Tongue (tissue), 2 donors: Measurements from ENCODE around the gene BACH2. TPM values are rescaled to one million over a fixed set of nuclear protein-coding genes. Genes with fewer than 3 reads are reported as not detected.
"Not testable (repeated sequence)": the region's sequence is repeated elsewhere in the genome, so short reads cannot be mapped to it uniquely, and the experiment has no call there.

Experiments used
- DNase-seq: peaks from one replicate; pipeline ENCODE4 v3.0.0-alpha.2; 2015
- total RNA-seq: library from RNA; depleted of rRNA; stranded (reverse); fragments of >200 nt; gene quantifications from one replicate; pipeline ENCODE4 v1.2.3, GENCODE V29; 2014

Gene BACH2
- total RNA-seq, 1 donor from 2014 or later: 8.3 TPM

DNA sequence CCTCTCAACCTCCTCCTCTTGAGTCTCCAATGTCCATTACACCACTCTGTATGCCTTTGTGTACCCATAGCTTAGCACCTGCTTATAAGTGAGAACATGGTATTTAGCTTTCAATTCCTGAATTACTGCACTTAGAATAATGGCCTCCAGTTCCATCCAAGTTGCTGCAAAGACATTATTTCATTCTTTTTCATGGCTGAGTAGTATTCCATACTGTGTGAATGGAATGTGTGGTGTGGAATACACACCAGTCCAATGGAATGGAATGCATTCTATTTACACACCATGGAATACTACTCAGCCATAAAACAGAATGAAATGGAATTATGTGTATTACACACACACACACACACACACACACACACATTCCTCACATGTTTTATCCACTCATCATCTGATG is 116.1 kb downstream of the BACH2 start:
- no peak for DNase-seq

DNA sequence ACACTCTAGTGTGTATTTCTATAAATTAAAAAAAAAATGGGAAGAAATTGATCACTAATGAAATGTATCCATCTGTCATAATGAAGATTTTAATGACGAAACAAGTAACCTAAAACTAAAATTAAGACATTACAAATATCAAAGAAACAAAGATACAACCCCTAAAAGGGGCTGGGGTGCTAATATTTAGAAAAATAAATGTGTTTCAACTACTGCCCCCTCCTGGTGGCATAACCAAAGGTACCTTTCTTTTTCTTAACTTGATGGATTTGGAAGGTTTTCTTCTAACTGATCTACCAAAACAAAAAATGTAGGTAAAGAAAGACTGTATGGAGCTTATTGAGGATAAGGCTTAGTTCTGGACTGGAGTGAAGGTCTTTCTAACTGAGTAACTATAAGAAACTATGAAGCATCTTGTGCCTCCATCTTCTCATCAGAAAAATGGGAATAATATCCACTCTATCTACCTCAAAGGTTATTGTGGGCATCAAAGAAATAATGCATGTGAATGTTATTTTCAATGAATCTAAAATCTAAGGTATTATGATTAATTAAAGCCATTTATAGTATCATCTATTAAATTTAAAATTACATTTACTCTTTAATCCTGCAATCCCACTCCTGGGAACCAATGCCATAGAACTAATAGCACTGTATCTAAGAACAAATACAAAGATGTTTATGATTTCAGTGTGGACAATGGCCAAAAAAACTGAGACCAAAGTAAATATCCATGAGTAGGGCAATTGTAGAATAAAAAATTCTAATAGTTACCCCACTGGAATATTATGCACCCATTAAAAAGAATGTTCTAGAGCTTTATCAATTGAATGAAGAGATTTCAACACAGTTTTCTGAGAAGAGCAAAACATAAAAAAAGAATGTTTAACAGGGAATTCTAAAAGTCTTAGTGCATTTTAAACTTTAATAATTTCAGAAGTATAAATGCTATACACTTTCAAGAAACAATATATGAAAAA is 117.2 kb downstream of the BACH2 start:
- DNase-seq: no peak

DNA sequence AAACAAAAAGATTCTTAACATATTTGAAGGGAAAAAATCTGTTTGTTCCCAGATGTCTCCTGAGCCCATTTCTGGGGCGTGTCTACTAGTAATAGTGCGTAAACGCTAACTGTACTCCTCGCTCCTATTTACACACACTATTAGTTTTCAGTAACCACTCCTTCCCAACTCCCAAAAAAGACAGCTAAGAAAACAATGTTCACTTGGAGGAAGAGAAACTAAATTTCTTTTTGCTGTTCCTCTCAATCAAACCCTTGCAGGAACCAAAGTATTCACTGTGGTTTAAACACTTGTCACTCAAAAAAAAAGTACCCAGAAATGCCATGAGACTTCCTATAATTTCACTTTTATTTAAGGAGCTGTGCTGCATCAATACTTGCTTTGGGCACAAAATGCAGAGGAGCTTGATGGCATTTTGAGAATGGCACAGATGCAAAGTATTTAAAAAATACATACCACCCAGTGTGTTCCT is 118.2 kb downstream of the BACH2 start:
- no peak for DNase-seq

DNA sequence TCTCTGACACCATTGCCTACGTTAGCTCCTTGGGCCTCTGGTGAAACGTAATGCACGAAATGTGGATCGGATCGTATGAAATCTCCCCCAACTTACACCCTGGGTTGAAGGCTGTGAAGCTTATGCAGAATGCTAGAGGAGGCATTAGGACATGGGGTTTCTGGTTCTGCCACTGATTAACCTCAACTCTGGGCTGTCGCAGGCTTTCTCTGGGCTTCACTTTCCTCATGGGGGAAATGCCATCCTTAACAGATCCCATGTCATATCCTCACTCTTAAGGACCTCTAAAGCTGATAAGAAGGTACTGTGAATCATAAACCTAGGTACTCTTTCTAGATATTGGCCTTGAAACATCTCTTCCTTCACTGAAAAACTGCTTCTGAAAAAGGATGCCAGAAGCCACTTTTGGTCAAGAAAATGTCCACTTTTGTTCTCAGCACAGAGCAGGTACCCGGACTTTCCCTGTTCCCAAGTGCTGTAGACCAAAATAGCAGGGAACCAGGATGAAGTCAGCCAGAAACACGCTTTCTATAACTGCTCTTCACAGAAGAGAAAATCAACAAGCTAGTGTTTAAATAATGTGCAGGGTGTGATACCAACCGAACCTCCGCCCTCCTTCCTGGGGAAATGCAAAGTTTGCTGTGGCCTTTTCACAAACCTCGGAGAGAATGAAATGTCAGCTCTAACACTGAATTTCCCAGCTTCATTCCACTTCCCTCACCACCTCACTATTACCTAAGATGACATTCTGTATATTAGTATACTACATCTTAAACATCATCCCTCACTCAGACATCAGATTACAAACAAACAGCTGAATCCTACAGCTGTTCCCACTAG is 118.9 kb downstream of the BACH2 start:
- DNase-seq: peak; percentile 53

DNA sequence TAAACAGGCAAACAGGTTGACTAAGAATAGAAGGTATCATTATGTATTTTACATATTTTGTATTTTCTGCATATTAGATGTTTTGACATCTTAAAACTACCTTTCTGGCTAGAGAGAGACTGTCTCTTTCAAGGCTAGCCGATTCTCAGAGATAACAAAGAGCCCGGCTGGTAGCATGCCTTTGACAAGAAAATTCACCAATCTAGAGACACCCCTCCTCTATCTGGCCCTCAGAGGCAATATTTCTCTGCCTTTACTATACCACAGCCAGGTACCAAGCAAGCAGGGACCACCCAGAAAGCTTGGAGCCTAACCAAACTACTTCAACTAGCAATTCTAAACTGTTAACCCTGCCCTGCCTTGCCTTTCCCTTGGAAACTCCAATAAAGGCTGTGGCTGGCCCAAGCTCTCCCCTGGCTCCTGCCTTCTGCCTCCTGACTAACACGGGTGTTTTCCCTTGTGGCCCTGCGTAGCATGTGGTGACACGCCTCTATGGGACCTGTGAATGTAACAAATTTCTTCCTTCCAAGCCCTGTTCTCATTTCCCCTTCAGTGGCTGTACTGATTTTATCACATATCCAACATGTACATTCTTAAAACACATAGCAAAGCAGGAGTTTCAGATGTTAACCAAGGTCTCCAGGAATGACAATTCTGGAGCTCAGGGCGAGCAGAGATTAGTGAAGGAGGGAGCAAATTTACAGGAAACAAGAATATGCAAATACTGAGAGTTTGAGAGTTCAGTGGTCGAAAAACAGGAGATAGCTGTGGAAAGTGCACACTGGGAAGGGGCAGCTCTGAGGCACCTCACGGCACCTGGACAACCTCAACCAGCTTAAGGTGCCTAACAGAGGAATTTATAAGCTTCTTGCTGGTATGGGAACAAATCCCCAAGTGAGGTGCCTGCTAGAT is 120.8 kb downstream of the BACH2 start:
- DNase-seq: no peak

DNA sequence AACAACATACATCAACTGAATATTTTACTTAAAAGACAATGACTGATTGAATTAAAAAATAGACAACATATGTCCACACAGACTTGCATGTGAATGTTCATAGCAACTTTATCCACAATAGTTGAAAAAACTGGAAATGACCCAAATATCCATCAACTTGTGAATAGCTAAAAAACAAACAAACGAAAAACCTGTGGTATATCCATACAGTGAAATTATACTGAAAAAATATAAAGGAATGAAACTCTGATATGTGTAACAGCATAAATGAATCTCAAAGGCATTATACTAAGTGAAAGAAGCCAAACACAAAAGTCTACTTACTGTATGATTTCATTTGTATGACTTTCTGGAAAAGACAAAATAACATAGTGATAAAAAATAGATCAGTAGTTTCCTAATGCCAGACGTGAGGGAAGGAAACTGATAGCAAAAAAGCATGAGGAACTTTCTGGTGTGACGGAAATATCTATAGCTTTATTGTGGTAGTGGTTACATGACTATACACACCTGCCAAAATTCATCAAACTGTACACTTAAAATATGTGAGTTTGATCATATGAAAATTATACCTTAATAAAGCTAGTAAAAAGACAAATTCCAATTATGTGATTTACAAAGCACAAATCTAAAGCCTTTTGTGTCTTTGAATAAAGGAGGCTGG is 123.2 kb downstream of the BACH2 start:
- no peak for DNase-seq

DNA sequence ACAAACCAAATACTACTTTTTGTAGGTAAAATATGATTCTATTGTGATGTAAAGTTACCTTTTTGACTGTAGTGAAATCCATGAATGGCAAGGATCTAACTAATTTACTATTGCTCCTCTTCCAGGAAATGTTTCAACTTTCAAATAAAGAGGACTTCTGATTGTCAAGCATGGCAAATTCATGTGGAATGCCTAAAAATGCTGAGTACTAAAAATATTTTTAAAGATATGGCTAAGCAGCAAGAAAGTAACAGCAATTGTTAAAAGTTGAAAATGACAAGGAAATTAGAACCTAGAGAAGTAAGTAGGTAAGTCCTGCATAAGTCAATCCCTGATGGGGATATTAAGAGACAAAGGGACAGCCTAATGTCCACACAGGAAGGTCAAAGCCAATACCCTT is 126.0 kb downstream of the BACH2 start:
- DNase-seq: no peak

DNA sequence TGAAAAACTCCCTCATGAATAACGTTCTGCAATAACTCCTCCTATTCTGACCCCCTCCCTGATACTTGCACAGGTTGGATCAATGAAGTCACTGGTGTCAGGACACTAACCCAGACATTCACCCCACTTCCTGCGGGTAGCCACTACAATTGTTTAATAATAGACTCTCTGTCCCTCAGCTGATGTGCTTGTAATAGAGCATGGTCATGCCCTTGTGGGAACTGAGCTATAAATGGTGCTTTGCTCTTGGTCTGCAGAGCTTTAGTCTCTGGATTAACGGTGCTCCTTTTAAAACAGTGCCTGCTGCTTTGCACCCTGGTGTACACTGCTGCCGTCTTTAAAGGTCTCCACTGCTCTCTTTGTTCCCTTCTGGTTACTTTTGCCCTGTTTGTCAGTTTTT is 127.3 kb downstream of the BACH2 start:
- DNase-seq: no peak

DNA sequence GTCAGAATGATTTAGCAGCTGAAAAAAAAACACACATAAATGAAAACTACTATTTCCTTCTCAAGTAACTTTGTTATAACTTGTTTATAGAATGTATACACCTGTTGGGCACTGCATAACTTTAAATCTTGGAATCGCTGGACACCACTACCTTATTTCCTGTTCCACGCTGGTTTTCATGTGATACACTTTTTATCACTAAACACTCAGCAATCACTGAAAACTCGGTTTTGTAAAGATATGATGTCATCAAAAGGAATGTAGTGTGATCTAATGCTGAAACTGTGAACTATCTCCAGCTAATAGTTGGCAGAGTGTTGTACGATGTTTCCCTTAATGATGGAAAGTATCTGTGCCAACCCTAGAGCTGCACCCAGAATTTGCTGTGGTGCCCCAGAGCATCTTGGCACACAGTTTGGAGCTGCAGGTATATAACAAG is 127.9 kb downstream of the BACH2 start:
- DNase-seq: no peak

DNA sequence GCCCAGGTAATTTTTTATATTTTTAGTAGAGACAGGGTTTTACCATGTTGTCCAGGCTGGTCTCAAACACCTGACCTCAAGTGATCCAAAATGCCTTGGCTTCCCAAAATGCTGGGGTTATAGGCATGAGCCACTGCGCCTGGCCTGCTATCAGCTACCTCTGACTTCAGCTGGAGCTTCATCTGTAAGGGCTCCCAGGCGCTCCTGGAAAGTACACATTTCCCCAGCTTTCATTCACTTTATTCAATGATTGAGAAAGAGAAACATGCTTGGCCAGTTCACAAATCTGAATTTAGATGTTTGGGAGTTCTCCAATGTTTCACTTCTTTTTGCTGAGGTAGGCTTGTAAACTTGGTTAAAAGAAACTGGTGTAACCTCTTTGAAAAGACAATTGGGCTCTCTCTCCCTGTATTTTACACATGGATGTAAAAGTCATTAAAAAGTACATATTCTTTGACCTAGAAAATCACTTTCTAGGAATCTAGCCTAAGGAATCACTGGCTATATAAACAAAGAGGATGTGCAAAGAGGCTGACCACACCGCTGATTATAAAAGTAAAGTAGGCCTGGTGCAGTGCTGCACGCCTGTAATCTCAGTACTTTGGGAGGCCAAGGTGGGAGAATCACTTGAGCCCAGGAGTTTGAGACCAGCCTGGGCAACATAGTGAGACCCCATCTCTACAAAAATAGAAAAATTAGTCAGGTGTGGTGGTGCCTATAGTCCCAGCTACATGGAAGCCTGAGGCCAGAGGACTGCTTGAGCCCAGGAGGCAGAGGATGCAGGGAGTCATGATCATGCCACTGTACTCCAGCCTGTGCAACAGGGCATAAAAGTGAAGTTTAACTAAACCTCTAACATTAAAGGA is 128.9 kb downstream of the BACH2 start:
- DNase-seq: no peak

DNA sequence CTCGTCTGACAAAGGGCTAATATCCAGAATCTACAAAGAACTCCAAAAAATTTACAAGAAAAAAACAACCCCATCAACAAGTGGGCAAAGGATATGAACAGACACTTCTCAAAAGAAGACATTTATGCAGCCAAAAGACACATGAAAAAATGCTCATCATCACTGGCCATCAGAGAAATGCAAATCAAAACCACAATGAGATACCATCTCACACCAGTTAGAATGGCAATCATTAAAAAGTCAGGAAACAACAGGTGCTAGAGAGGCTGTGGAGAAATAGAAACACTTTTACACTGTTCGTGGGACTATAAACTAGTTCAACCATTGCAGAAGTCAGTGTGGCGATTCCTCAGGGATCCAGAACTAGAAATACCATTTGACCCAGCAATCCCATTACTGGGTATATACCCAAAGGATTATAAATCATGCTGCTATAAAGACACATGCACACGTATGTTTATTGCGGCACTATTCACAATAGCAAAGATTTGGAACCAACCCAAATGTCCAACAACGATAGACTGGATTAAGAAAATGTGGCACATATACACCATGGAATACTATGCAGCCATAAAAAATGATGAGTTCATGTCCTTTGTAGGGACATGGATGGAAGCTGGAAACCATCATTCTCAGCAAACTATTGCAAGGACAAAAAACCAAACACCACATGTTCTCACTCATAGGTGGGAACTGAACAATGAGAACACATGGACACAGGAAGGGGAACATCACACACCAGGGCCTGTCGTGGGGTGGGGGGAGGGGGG is 130.3 kb downstream of the BACH2 start:
- not testable (repeated sequence) for DNase-seq

DNA sequence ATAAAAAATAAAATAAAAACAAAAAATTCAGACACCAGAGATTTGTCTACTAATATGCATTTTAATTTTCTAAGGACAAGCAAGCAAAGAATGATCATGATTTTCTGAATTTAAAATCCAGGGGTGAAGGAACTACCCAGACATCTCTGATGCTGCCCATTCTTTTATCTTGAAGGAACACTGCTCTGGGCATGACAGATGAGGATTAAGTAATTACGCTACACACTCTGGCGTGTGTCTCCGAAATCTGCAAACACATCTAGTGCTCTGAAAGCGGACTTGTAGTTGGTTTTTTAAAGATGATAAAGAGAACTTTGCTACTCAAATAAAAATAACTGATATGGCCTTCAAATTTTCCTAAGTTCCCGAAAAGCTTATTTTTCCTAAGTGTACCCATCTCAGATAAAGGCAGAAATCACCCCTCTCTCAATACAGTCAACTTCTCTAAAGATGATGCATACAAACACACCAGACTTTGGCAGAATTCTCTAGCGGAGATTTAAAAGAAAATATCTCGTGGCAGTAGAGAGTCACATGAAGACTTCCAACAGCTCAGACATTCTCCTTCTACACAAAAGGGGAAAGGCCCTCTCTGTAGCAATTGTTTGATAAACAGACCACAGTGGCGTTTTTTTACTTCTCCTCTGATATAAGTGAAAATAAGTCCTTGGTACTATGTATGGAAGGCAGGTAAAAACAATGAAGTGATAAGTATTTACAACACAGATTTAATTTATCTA is 133.8 kb downstream of the BACH2 start:
- no peak for DNase-seq

DNA sequence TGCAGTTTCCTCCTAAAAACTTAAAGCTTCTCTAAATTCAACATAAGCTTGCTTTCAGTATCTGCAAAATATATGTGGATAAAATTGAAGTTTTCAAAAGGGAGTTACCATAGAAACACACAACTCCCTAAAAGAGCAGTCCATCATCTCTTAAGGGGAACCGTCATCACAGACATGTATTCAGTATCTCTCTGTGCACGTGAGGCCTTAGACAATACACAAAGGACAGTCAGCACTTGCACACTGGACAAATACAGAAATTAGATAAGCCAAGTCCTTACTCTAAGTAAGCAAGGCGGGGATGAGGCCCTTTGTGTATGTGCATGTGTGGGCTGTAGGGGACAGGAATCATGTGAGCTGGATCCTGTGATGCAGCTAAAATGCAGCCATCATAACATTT is 136.6 kb downstream of the BACH2 start:
- no peak for DNase-seq

DNA sequence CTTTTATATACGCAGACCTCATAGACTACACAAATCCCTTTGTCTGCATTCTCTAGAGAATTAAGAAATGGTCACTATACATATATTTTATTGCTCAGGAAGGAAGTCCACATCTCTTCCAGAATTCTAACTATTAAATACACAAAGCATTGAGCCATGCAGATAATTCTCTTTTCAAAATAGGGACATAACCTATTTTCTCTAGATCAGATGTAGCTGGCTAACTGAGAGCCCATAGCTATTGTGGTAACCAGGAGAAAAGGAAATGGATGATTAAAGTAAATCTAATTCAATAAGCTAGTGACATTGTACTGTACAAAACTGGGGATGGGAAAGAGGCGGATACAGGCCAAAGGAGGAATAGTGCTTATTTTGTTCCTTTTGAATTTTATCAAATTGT is 137.2 kb downstream of the BACH2 start:
- DNase-seq: no peak

DNA sequence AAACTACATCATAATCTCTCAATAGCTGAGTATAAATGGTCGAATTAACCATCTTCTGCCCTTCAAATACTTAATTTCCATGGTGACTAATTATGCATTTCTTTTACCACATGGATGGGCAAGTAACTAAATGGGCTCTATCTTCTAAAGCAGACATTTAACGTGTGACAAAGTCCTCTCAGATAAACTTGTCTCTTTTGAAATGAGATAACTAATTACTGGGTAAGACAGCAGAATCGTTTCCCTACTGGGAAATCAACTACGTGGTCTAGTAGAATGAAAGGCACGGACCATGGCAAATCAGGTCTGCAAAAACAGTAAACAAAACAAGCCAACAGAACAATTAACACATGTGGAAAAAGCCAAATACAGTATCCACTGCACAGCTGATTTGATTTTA is 137.7 kb downstream of the BACH2 start:
- no peak for DNase-seq

DNA sequence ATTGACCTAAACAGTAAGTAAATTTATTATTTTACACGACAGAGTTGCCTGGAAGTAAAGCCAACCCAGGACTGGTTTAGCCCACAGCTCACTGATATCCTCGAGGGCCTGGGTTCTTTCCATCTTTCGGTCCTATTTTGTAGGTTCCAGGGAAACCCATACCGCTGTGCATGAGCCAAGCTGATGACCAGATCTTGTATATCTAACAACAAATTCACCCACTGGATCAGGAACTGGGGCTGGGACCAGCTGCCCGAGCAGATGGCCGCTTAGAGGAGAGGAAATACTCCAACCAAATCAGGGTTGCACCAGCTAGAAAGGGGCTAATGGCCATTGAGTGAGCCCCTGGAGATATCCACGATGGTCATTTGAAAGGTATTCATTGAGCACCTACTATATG is 139.2 kb downstream of the BACH2 start:
- DNase-seq: no peak

DNA sequence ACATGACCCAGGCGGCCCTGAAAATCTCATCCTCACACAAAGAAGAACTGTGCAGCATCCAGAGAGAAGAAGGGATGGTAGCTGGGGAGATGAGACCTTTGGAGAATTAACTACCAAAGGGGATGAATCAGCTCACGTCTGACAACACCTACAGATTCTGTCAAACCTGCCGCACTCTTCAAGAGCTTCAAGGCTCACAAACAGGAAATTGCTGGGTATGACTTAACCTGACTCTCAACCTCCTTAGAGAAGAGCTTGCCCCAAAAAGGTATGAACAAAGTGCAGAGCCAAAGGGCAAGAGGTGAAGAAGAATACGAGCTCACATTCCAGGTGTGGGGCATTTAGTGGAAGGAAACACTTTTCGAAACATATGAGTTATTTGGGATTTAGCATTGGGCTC is 139.8 kb downstream of the BACH2 start:
- no peak for DNase-seq

DNA sequence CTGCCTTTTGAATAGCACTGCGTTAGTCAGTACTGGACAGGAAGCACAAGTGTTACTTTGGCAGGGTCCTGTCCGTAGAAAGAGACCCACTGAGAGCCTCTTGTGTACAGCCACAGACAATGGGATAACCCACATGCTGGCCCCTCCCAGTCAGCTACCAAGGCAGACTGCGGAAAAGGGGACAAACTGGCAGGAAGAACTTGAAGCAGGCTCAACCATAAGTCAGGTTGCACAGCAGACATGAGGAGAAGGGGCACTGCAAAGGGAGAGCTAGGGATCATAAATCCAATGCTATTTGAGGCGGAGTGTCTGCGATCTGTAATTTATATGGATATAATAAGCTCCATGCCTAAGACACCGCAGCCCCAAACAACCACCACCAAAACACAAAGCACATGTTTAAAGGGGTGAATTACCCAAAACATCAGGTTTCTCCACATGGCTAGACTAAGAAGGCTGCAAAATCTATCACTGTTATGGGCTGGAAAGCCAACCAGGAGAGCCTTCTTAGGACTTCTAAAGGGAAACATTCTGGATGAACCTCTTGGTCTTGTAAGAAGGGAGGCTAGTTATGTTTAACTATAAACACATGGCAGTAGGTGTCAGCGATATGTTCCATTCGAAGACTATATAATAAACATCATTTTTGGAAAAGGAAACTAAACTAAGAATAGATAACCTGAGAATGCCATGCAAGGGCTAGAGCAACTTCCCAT is 141.7 kb downstream of the BACH2 start:
- DNase-seq: no peak
